ENCODE data around the gene MKNK2.
"Not testable (repeated sequence)": the region's sequence is repeated elsewhere in the genome, so short reads cannot be mapped to it uniquely, and the experiment has no call there.

The MKNK2 gene

GRCh38 chr19:2050991-2051772 is at the start of gene MKNK2:
TSS of gene MKNK2 (minus strand) at chr19:2051244. CDS start at chr19:2050851, 393 bp downstream.
- FAIRE-seq, result no peak

GRCh38 chr19:2100719-2101061 is 49.6 kb upstream of the MKNK2 start:
- FAIRE-seq, result no peak

DNA sequence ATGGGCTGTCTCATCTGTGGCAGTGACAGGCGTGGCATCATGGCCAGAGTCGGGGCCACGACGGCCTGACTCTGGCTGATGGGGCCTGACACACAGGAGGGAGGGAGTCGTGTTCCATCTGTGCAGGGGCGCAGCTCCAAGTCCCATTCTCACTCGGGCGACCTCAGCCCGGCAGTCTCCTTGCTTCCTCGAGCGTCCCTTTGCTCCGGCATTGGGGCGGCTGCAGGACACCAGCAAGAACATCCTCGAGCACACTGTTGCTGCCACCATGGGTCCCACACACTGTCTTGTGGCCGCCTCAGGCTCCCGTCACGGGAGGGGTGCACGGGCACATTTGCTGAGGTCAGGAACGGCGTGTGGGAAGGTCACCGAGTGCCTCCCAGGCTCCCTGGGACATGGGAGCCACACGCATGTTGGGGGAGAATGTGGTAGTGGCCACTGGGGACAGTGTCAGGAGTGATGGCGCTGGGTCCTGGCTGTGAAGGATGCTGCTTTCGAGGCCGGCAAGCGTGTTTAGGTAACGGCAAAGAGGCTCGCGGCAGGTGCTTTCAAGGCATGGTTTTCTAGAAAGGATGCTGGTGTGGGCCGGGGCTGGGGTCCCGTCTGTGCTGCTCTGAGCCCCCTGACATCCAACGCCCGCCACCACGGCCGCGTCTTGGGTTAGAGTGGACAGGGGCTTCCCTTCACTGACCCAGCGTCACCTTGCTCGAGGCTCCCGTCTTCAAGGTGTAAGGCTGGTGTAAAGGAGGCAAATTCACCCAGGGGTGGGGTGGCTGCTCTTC is 49.1 kb upstream of the MKNK2 start:
- FAIRE-seq, result no peak

DNA sequence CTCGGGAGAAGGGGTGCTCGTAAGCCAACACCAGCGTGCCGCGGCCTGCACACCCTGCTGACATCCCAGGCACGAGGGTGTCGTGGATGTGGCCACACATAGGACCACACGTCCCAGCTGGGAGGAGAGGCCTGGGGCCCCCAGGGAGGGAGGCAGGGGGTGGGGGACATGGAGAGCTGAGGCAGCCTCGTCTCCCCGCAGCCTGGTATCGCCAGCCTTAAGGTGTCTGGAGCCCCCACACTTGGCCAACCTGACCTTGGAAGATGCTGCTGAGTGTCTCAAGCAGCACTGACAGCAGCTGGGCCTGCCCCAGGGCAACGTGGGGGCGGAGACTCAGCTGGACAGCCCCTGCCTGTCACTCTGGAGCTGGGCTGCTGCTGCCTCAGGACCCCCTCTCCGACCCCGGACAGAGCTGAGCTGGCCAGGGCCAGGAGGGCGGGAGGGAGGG is 48.0 kb upstream of the MKNK2 start:
- no peak for FAIRE-seq

DNA sequence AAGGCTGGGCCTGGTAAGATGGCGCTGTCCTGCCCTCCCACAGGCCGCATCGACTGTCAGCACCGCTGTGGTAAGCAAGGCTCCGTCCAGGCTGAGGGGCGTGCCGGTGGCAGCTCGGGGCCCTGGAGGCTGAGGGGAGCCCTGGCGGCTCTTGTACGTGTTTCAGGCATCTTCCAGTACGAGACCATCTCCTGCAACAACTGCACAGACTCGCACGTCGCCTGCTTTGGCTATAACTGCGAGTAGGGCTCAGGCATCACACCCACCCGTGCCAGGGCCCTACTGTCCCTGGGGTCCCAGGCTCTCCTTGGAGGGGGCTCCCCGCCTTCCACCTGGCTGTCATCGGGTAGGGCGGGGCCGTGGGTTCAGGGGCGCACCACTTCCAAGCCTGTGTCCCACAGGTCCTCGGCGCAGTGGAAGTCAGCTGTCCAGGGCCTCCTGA is 46.9 kb upstream of the MKNK2 start:
- FAIRE-seq, result no peak

DNA sequence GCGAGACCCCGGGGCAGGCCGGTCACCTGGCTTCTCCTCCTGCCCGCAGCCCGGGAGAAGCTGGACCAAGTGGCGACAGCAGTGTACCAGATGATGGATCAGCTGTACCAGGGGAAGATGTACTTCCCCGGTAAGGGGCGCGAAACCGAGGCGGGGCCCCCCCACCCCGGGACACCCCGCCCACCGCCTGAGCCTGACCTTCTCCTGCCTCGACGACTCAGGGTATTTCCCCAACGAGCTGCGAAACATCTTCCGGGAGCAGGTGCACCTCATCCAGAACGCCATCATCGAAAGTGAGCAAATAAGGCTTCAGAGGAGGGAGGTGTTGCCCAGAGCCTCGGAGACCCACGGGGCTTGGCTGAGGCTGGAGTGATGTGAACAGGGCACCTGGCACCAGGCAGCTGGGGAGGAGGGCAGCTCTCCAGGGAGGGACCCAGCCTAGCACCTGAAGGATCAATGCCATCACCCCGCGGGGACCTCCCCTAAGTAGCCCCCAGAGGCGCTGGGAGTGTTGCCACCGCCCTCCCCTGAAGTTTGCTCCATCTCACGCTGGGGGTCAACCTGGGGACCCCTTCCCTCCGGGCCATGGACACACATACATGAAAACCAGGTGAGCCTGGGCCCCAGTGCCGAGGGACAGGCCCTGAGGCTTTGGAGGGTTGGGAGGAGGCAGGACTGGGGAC is 46.3 kb upstream of the MKNK2 start:
- no peak for FAIRE-seq

GRCh38 chr19:2096480-2097202 is 45.6 kb upstream of the MKNK2 start, which contains the start of gene IZUMO4:
TSS of gene IZUMO4 (plus strand) at chr19:2096915. CDS start at chr19:2096946, 31 bp downstream.
- FAIRE-seq, result no peak

DNA sequence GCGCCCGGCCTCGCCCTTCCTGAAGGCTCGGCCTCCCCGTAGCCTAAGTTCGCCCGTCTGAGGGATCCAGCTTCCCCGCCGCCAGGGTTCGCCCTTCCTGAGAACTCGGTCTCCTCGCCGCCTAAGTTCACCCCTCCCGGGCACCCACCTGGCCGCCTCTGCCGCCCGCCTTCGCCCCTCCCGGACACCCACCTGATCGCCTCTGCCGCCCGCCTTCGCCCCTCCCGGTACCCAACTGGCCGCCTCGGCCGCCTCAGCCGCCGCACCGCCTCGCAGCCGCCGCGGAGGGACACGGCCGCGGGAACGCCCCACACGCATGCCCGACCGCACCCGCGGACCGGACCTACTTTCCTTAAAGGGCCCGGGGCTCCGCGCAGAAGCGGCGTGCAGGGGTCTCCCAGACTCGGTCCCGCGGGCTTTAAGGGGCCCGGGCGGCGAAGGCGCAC is 45.0 kb upstream of the MKNK2 start, which contains the start of gene MOB3A:
MOB3A (minus strand) TSS at position 293 of the 446 bp plus-strand sequence. CDS start 17,766 bp downstream, outside the sequence.
- FAIRE-seq, result no peak

- not testable (repeated sequence) for FAIRE-seq
These were observed 41.0 kb upstream of the MKNK2 start for GRCh38 chr19:2091926-2092525.

DNA sequence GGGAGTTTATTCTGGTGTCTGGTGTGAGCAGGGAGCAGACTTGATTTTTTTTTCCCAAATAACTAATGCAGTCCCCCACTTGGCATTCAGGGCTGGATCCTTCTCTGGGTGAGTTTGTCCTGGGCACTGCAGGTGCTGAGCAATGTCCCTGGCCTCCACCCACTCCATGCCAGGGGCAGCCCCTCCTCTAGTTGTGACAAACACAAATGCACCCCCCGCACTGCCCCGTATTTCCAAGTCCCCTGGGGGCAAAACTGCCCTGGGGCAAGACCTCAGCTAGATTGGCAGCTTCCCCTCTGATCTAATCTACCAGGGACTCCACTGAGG is 38.6 kb upstream of the MKNK2 start:
- no peak for FAIRE-seq

- no peak for FAIRE-seq
These were observed 38.1 kb upstream of the MKNK2 start for GRCh38 chr19:2089001-2089711.

DNA sequence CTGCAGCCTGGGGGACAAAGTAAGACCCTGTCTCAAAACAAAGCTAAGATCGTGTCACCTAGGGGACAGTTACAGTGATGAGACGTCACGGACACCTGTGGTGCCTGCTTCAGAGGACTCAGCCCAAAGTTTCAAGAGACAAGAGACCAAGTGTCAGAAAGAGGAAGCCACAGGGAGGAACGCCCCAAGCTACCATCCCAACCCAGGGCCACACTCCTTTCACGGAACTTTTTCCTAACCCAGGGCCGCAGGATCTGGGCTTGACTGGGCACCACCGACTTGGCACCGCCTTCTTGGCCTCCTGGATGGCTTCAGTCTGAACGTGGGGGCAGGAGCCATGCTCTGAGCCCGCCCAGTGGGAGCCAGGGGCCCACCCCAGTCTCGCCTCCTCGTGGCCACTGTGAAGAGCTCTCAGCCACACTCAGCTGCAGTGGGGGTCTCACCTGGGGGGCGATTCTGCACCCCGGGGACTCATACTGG is 36.6 kb upstream of the MKNK2 start:
- no peak for FAIRE-seq

DNA sequence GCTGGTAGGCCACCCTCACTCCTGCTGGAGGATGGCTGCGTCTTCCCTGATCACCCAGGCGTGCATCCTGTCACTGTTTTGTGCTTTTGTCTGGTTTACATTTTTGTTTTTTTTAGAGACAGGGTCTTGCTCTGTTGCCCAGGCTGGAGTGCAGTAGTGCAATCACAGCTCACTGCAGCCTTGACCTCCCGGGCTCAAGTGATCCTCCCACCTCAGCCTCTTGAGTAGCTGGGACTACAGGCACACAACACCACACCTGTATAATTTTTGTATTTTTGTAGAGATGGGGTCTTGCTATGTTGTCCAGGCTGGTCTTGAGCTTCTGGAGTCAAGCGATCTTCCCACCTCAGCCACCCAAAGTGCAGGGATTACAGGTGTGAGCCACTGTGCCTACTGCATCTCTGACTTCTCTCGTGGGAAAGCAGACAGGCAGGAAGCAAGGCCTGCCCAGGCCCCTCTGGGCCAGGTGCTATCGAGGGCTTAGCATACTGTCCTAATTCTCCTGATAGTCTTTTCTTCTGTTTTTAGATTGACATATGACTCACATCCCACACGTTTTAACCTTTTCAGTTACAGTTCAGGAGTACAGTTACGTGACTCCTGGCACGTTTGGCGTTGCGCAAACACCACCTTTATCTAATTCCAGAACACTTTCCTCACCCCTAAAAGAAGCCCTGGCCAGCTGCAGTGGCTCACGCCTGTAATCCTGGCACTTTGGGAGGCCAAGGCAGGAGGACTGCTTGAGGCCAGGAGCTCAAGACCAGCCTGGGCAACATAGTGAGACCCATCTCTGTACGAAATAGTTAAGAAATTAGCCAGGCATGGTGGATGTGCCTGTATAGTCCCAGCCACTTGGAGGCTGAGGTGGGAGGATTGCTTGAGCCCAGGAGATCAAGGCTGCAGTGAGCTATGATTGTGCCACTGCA is 35.9 kb upstream of the MKNK2 start:
- FAIRE-seq, result not testable (repeated sequence)

- FAIRE-seq, result no peak
These were observed 34.1 kb upstream of the MKNK2 start for GRCh38 chr19:2084993-2085720.

- no peak for FAIRE-seq
These were observed 32.3 kb upstream of the MKNK2 start for GRCh38 chr19:2083174-2083854.

DNA sequence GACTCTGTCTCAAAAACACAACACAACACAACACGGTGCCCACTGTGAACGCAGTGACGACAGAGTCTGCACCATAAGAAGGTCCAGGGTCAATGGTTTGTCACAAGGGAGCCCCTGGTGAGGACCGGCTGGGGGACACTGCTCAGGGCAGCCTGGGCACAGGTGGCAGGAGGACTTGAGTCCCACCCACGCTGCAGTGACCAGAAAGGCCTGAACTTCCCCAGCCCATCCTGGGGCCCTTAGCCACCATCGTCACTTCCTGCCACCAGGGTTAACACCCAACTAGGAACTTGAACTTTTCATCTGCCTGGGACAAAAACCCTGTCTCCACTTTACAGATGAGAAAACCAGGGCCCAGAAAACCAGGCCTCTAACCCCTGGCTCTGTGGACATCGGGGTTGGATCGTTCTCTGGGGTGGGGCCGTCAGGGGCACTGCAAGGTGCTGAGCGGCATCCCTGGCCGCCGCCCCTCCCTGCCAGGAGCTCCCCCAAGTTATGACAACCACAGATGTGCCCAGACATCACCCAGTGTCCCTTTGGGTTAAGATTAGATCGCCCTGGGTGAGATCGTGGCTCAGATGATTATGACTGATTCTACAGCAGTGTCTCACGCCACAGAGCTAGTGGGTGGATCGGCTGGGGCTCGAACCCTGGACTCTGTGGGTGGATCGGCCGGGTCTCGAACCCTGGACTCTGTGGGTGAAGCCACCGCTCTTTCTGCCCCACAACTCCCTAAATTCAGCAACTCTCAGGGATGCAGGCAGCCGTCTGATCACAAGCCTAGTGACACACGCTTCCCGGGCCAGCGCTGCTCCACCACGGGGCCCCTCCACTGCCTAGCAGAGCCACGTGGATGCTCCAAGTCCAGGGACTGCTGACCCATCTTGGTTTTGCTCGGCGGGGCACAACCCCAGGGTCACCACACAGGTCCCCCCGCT is 31.1 kb upstream of the MKNK2 start:
- no peak for FAIRE-seq

DNA sequence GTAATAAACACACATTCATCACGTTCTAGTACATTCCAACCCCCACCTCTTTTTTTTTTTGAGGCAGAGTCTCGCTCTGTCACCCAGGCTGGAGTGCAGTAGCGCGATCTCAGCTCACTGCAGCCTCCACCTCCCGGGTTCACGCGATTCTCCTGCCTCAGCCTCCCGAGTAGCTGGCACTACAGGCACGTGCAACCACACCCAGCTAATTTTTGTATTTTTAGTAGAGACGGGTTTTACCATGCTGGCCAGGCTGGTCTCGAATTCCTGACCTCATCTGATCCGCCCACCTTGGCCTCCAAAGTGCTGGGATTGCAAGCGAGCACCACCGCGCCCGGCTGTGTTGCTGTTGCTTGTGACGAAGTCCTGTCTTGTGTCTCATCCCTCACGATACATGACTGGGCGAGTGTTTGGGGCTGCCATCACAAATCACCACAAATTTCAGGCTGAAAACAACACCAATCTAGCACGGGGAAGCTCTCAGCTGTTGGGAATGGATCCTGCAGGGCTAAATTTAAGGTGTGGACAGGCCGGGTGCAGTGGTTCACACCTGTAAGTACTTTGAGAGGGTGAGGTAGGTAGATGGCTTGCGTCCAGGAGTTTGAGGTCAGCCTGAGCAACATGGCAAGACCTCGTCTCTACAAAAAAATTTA is 29.4 kb upstream of the MKNK2 start:
- FAIRE-seq, result no peak

All from endometrium (tissue), 2 donors.